OCI-LY7 (cell line): ENCODE measurements around the gene FMNL2. TPM values are rescaled to one million over a fixed set of nuclear protein-coding genes. Genes with fewer than 3 reads are reported as not detected.

Source experiments
- BruUV-seq: library from RNA; stranded (reverse); fragments of 400-500 nt; replicated peaks from 2 replicates; lab custom pipeline; 2021; lab: Mats Ljungman, UMichigan
- CTCF ChIA-PET: fragments of 300-600 bp; sonication (Branson Sonifier 250); formaldehyde crosslinking; loops from one replicate; lab custom pipeline; 2022; ENCODE audit warnings: antibody characterized with exemption; ENCODE audit not compliant: unreplicated experiment; lab: Charles Lee
- POLR2A ChIA-PET: fragments of 300-600 bp; sonication (Branson Sonifier 250); formaldehyde crosslinking; loops from one replicate; lab custom pipeline; 2022; ENCODE audit warnings: antibody characterized with exemption; lab: Charles Lee
- DNase-seq: peaks from one replicate; pipeline ENCODE4 v3.0.0-alpha.2; 2015; ENCODE audit warnings: low spot score
- H2AFZ ChIP-seq: fragments of 200-600 bp; sonication (generic), shearing (Covaris generic); 2 replicates; pipeline ENCODE4 v1.6.1; 2014; ENCODE audit warnings: mild to moderate bottlenecking, antibody characterized with exemption, low read length, moderate library complexity
- H3K27ac ChIP-seq: fragments of 200-600 bp; sonication (generic); 2 replicates; pipeline ENCODE4 v1.5.1; 2014; ENCODE audit warnings: mixed run types, low read depth, mild to moderate bottlenecking, moderate library complexity, low read length, inconsistent platforms; ENCODE audit not compliant: poor library complexity, severe bottlenecking
- H3K36me3 ChIP-seq: fragments of 200-600 bp; sonication (generic); 2 replicates; pipeline ENCODE4 v1.6.1; 2014; ENCODE audit warnings: mild to moderate bottlenecking, antibody characterized with exemption, low read length, moderate library complexity, mixed read lengths; ENCODE audit not compliant: insufficient read depth
- H3K4me1 ChIP-seq: fragments of 200-600 bp; sonication (generic); 2 replicates; pipeline ENCODE4 v1.5.1; 2014; ENCODE audit warnings: mild to moderate bottlenecking, low read length; ENCODE audit not compliant: insufficient read depth, poor library complexity, severe bottlenecking
- H3K4me2 ChIP-seq: fragments of 200-600 bp; sonication (generic); 2 replicates; pipeline ENCODE4 v1.6.1; 2014; ENCODE audit warnings: mild to moderate bottlenecking, low read length
- H3K4me3 ChIP-seq: fragments of 200-600 bp; sonication (generic); 2 replicates; pipeline ENCODE4 v1.5.1; 2014; ENCODE audit warnings: mild to moderate bottlenecking, low read depth, low read length; ENCODE audit not compliant: poor library complexity, severe bottlenecking
- H3K79me2 ChIP-seq: fragments of 200-600 bp; sonication (generic); 2 replicates; pipeline ENCODE4 v1.6.1; 2016; ENCODE audit warnings: low read depth, mild to moderate bottlenecking, low read length, moderate library complexity, mixed read lengths; ENCODE audit not compliant: insufficient read depth
- H3K9me2 ChIP-seq: fragments of 200-600 bp; sonication (generic); 2 replicates; pipeline ENCODE4 v1.6.1; 2016; ENCODE audit warnings: mild to moderate bottlenecking, low read length, mixed read lengths; ENCODE audit not compliant: insufficient read depth
- H3K9me3 ChIP-seq: fragments of 200-600 bp; sonication (generic); 2 replicates; pipeline ENCODE4 v1.6.1; 2014; ENCODE audit warnings: mild to moderate bottlenecking, mixed run types, low read length, mixed read lengths
- H4K20me1 ChIP-seq: fragments of 200-600 bp; sonication (generic); 2 replicates; pipeline ENCODE4 v1.6.1; 2014; ENCODE audit warnings: mild to moderate bottlenecking, antibody characterized with exemption, low read length, moderate library complexity, mixed read lengths; ENCODE audit not compliant: insufficient read depth
- EZH2phosphoT487 ChIP-seq: fragments of 200-600 bp; sonication (generic); IDR thresholded peaks from 2 replicates; pipeline ENCODE4 v1.6.1; 2018; ENCODE audit warnings: low read depth, borderline replicate concordance, mild to moderate bottlenecking, mixed run types, antibody characterized with exemption, low read length, moderate library complexity, mixed read lengths
- intact Hi-C: fragments of 100-400 bp; cut with micrococcal nuclease; formaldehyde crosslinking; loops from one replicate; pipeline ENCODE4 v1.10.0; 2022; ENCODE audit not compliant: unreplicated experiment
- total RNA-seq, 2 experiments: library from RNA; depleted of rRNA in 1 of 2; stranded (reverse); fragments of >200 nt in 1 of 2; shearing (Covaris generic) in 1 of 2; gene quantifications; 2 replicates each; pipeline ENCODE4 v1.2.3, GENCODE V29; 2014 to 2022
- TF ChIP-seq, protein P1 (sequence below): fragments of 200-600 bp; sonication (generic); conservative IDR thresholded peaks from 2 replicates; pipeline ENCODE4 v1.5.1; 2014; ENCODE audit warnings: mild to moderate bottlenecking, antibody characterized with exemption, low read length, moderate library complexity, mixed read lengths

FMNL2 gene
- total RNA-seq, 2 experiments from 2014 or later = 0.03 to 0.21 TPM

DNA sequence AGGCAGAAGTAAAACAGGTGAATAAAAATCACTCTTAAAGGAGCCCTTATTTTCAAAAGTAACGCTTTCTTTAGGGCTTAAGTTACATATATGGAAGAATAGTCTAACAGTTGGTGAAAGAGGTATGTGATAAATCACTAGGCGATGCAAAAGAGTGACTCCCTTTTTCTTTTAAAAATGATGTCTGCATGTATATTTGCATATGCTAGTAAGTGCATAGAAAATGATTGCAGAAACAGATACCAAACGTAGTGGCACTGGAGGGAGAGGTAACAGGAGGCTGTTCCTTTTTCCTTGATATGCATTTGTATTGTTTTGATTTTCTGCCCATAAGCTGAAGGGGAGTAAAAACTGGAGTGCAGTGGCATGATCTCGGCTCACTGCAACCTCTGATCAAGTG, 224.0 kb downstream of the FMNL2 start:
- DNase-seq = no peak
- H3K4me2 ChIP-seq = no peak overlapping the region
- TF ChIP-seq, protein P1, sequence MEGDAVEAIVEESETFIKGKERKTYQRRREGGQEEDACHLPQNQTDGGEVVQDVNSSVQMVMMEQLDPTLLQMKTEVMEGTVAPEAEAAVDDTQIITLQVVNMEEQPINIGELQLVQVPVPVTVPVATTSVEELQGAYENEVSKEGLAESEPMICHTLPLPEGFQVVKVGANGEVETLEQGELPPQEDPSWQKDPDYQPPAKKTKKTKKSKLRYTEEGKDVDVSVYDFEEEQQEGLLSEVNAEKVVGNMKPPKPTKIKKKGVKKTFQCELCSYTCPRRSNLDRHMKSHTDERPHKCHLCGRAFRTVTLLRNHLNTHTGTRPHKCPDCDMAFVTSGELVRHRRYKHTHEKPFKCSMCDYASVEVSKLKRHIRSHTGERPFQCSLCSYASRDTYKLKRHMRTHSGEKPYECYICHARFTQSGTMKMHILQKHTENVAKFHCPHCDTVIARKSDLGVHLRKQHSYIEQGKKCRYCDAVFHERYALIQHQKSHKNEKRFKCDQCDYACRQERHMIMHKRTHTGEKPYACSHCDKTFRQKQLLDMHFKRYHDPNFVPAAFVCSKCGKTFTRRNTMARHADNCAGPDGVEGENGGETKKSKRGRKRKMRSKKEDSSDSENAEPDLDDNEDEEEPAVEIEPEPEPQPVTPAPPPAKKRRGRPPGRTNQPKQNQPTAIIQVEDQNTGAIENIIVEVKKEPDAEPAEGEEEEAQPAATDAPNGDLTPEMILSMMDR = no peak
- no peak for TF ChIP-seq EZH2phosphoT487
- no peaks in the 10 kb centered on the region for H3K9me3 ChIP-seq
- no peak overlapping the region for H3K4me3 ChIP-seq
- no peaks in the 10 kb centered on the region for H3K79me2 ChIP-seq
- H3K27ac ChIP-seq = no peak overlapping the region
- H4K20me1 ChIP-seq = no peaks in the 10 kb centered on the region
- BruUV-seq = no TSS peak
- POLR2A ChIA-PET = interaction anchor here (0.6 kb wide), 1 partner anchor 12 kb away, joined by 4 read pairs; no protein-coding TSS in a partner anchor
- no peak overlapping the region for H2AFZ ChIP-seq
- no peaks in the 10 kb centered on the region for H3K9me2 ChIP-seq
- H3K4me1 ChIP-seq = no peaks in the 10 kb centered on the region
- no peaks in the 10 kb centered on the region for H3K36me3 ChIP-seq
- intact Hi-C loops = no loop called here
- CTCF ChIA-PET = no interaction called here

DNA sequence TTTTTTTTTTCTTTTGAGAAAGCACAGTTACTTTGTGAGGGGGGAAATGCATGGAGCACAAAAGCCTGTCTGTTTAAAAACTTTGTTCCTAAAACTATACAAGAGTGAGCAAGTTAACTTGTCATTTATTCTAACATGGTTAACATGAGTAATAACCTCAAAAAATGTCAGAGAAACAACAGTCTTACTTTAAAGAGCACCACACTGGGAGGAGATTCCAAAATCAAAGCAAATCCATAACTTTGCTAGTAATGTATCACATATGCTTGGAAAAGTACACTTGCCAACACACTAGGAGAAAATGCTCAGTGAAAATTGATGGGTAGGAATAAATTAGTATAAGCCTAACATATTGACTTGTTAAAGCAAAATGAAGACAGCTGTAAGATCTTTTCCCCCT, 225.2 kb downstream of the FMNL2 start:
- no TSS peak for BruUV-seq
- TF ChIP-seq EZH2phosphoT487 = no peak
- TF ChIP-seq, protein P1 = no peak
- POLR2A ChIA-PET = no interaction called here
- Histone ChIP-seq H3K4me3 (no peak overlapping the region), H3K36me3 (no peaks in the 10 kb centered on the region), H3K4me2 (no peak overlapping the region), H2AFZ (no peak overlapping the region), H3K27ac (no peak overlapping the region), H3K9me2 (no peaks in the 10 kb centered on the region), H3K79me2 (no peaks in the 10 kb centered on the region), H3K4me1 (no peaks in the 10 kb centered on the region), H3K9me3 (no peaks in the 10 kb centered on the region), H4K20me1 (no peaks in the 10 kb centered on the region)
- DNase-seq = no peak
- CTCF ChIA-PET = no interaction called here
- intact Hi-C loops = no loop called here

DNA sequence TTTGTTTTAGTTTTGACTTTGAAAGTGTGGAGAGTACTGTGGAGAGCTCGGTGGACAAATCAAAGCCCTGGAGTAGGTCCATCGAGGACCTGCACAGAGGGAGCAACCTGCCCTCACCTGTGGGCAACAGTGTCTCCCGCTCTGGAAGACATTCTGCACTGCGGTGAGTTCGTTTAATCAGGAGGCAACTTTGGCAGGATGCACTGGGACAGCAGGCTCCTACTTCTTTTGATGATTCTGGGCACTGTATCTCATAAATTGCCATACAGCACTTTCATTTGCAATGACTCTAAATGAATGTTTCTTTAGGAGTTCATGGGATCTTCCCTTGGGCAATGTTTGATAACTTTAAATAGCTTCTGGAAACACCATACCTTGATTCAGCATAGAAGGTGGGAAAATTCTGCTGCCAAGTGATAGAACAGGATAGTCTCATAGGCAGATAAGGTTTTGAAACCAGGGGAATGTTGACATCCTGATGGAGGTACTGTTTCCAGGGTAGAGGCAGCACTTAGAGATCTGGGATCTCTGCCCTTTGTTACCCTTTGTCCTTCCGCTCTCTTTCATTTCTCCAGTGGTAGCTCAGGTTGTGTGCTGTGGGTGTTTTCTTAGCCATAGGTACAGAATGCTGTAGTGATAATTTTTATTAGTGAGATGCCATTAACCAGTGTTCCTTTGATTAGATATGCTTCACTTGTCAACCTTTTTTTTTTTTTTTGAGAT, 226.1 kb downstream of the FMNL2 start:
- no peak for DNase-seq
- Histone ChIP-seq H3K9me3 (no peaks in the 10 kb centered on the region), H3K79me2 (no peaks in the 10 kb centered on the region), H3K4me3 (no peak overlapping the region), H3K4me2 (no peak overlapping the region), H2AFZ (no peak overlapping the region), H3K4me1 (no peaks in the 10 kb centered on the region), H3K27ac (no peak overlapping the region), H4K20me1 (no peaks in the 10 kb centered on the region), H3K9me2 (no peaks in the 10 kb centered on the region), H3K36me3 (no peaks in the 10 kb centered on the region)
- intact Hi-C loops = no loop called here
- TF ChIP-seq, protein P1 = no peak
- TF ChIP-seq EZH2phosphoT487 = no peak
- POLR2A ChIA-PET = interaction anchor here (0.6 kb wide), 2 partner anchors 18 to 243 kb away, joined by 3 to 8 read pairs; no protein-coding TSS in a partner anchor
- CTCF ChIA-PET = no interaction called here
- BruUV-seq = no TSS peak
